ENCODE results near the gene ZNF134.

Gene ZNF134

DNA sequence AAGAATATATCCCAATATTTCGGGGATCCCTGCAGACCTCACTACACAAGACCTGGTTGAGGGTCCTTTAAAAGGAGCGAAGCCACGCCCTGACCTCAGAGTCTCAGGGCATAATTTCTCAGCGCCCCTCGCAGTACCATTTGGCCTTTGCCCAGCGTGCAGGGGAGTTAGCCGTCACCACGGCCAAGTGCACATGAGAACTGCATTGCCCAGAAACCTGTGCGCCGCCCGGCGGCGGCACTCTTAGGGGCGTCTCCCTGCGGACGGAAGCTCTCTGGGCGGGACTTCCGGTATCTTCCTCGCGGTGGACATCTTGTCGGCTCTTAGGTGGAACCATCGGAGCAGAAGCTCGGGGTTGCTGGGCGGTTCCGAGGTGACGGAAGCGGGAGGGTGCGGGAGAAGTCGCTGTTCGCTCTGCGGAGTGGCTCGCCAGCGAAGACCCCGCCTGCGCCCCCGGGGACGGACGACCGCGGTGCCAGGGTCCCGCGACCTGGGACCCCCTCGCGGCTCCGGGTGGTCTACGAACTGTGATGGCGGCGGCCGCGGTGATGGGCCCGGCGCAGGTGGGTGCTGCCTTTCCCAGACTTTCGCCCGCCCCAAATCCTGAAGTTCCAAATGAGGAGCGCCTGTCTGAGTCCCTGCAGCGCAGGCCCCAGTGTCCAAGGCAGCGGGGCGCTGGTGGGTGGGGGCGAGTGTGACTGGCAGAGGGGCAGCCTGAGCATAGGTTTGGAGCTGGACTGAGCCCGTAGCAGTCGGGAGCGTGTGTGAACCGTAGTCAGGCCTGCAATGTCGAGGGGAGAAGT is at the start of gene ZNF134:
ZNF134 (plus strand) TSS at position 302 of the 803 bp plus-strand sequence. CDS start 5,227 bp downstream, outside the sequence.
- peak; percentile 85 to 88 (median 85) for DNase-seq (ENCODE audit: low read depth in 3 of 3)

DNA sequence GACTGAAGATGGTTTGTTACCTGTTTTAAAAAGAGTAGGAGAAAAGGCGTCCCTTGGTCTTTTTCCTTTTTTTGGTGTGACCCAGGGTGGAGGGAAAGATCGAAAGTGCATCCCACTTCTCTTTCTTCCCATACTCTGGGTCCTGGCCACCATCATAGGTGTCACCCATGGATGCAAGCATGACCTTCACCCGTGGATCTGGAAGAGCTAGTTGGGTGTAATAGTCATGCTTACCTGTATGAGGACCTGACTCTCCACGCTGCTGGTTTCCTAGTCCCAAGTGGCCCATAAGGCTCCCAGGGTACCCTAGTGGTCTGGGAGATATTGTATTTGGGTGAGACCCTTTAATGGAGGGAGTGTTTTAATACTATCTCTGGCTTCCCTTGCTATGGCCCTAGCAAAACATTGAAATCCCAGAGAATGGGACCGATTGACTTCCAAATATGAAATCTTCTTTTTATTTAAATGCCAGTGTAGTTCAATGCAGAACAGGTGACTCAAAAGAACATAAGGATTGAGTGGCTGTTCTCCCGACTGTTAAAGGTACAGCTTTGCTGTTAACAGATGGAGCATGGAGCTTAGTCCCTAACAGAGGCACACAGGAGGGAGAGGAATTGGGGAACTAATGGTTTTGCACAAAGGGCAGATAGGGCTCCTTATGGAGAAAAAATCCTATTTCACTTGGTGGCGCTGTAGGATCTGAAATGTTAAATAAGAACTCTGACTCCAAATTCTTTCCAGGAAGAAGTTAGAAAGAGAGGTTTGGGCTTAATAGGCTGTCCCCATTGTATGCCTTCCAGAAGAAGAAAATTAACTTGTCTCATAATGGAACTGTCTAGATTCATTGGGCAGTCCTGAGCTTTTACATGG is 47.4 kb upstream of the ZNF134 start:
- no peak for DNase-seq (ENCODE audit: low read depth in 3 of 3)

DNA sequence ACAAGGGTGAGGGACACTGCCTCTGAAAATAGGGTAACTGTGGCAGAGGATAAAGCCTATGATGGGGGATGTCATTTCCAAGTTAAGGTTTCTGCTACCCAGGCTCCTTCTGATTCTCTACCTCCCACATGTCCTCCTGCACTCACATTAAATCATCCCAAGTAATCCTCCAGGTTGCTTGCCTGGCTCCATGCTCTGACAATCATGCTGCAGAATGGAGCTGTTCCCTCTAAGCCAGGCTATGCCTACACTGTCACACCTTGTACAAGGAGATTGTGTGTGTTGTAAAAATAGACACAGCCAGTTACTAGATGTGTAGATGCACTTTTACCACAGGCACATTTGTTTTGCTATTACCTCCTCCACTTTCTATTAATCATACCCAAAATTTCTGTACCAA is 43.3 kb upstream of the ZNF134 start:
- DNase-seq (ENCODE audit: low read depth in 3 of 3) = no peak

DNA sequence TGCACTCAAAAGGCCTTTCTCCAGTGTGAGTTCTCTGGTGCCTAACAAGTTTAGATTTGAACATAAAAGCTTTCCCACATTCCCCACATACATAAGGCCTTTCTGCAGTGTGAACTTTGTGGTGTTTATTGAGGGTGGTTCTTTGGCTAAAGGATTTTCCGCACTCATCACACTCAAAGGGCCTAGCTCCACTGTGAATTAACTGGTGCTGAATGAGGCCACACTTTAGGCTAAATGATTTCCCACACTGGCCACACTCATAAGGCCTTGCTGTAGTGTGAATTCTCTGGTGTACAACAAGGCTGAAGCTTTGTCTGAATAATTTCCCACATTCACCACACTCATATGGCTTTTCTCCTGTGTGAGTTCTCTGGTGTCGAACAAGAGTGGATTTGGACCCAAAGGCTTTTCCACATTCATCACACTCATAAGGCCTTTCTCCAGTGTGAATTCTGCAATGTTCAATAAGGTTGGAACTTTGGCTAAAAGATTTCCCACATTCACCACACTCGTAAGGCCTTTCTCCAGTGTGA is 41.6 kb upstream of the ZNF134 start:
- no peak for DNase-seq (ENCODE audit: low read depth in 3 of 3)

DNA sequence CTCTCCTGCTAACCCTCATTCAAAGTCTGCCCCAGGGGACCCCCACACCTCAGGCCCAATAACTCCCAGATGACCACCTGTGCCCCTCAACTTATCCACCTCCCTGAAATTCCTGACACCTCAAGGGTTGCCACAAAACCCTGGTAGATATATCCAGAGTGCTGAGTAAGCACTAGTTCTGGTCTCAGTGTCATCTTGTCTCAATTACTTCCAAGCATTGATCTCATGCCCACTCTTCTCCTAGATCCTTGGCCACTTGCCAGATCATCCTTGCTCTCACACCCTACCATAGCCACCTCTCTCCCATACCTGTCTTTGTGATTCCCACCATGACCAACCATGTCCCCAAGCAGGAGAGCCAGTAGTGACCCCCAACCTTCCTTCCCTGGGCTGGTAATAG is 37.4 kb upstream of the ZNF134 start:
- no peak for DNase-seq (ENCODE audit: low read depth in 3 of 3)

DNA sequence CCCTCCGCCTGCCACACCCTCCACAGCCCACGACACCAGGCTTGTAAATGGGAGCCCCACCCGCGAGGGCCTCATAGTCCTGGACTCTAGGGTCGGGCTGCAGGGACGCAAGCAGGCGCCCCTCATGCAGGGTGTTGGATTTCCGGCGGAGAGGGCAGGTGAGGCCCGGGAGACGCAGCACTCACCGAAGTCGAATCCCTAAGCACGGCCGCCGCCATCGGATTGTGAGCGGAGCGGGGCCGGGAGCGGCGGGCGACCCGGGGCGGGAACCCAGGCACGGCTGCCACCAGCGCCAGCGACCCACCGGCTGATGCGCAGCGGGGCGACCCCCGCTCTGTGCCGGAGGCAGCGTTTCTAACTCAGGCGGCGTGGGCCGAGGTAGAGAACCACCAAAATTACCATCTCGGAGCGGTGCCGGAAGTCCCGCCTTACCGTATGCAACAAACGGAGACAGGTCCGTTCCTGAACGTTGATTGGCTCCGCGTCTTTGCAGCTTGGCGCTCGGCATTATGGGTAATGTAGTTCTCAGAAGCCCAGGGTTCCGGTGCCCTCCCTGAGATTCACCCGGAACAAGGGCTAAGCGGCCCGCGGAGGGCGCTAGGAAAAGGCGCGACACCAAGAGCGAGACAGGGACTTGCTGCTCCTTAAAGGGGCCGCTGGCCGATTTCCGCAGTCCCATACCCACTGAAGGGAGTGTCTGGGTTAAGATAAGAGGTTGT is 35.4 kb upstream of the ZNF134 start, which contains the start of gene ZNF416:
ZNF416 (minus strand) TSS at position 425 of the 719 bp plus-strand sequence; CDS start at position 218, 207 bp downstream.
- DNase-seq (ENCODE audit: low read depth in 3 of 3) = peak; percentile 91 to 97 (median 91)

DNA sequence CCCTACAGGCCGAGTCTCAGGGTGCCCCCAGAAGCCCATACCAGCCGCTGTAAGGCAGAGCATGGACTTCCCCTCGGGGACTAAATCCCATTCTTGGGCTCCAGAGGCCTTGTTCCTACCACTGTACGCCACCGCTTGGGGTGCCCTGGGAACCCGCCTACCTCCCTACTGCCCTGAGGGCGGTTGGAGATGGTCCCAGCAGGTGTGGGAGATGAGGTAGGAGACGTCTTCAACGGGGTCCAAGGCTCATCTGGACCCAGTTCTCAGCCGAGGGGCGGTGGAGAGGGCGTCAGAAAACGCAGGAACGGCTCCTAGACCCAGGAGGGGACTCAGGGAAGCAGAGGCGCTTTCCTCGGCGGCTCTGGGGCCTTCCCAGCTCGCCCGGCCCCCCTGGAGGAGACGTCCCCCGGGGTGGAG is 30.9 kb upstream of the ZNF134 start:
- no peak for DNase-seq (ENCODE audit: low read depth in 3 of 3)

DNA sequence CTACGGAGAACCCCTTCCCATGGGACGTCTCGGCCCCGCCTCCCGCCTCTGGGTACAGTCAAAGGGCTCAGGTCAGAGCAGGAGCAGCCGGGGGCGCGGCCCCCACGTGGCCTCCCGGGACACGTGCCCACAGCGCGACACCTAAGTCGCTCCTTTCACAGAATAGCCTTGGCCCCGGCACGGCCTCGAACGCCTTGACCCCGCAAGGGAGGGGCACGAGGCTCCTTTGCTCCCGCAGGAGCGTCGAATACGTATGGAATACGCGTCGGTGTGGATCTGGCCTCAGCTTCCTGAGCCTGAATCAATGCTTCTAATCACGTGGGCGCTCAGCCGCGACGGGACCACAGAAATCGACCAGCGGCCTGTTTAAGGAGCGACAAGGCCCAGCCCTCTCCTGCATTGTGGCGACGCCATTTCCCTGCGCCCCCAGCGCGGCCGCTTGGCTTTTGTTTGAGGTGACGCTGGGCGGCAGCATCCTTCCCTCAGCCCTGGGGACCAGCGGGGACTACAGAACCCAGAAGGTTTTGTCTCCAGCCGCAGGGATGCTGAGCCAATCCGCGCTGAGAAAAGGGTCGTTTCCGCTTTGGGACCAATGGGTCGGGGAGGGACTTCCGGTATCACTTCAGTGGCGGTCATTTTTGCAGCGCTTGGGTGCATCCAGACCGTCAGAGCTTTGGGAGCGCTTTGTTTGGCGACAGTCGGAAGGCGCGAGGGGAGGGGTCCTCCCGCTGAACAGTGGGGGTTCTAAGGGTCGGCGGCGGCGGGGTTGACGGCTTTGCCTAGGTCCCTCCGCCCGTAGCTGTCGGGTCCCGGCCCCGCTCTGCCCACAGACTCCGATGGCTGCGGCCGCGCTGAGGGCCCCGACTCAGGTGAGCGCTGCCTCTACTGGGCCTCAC is 30.3 kb upstream of the ZNF134 start, which contains the start of gene ZIK1:
ZIK1 (plus strand) TSS at position 625 of the 896 bp plus-strand sequence; CDS start at position 837, 212 bp downstream.
- peak; percentile 72 to 80 (median 77) for DNase-seq (ENCODE audit: low read depth in 3 of 3)

DNA sequence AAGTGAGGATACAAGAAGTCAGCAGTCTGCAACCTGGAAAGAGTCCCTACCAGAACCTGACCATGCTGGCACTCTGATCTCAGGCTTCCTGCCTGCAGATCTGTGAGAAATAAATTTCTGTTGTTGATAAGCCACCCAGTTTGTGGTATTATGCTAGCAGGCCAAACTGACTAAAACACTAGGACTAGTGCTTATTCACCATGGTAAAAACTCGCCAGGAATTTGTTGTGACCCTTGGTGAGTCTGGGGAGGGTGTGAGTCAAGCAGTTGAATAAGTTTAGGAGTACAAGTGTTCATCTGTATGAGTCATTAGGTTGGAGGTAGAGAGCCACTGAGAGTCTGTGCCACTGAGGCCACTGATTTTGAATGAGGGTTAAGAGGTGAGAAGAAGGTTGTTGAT is 26.5 kb upstream of the ZNF134 start:
- DNase-seq (ENCODE audit: low read depth in 3 of 3) = no peak

DNA sequence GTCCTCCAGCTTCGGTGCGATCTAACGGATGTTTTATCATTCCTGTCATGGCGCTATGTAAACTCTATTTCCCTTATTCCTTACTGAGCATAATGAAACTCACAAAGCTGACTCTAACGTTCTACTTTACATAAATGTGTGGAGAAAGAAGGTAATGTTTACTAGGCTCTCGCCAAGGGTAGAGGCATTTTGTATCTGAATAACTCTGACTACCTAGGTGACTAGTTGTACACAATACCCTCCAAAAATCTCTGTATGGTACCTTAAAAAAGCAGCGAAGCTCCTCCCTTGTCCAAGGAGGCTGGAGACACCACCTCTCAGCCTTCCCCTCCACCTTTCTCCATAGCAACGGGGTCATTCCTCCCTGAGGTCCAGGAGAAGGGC is 14.7 kb upstream of the ZNF134 start:
- no peak for DNase-seq (ENCODE audit: low read depth in 3 of 3)

DNA sequence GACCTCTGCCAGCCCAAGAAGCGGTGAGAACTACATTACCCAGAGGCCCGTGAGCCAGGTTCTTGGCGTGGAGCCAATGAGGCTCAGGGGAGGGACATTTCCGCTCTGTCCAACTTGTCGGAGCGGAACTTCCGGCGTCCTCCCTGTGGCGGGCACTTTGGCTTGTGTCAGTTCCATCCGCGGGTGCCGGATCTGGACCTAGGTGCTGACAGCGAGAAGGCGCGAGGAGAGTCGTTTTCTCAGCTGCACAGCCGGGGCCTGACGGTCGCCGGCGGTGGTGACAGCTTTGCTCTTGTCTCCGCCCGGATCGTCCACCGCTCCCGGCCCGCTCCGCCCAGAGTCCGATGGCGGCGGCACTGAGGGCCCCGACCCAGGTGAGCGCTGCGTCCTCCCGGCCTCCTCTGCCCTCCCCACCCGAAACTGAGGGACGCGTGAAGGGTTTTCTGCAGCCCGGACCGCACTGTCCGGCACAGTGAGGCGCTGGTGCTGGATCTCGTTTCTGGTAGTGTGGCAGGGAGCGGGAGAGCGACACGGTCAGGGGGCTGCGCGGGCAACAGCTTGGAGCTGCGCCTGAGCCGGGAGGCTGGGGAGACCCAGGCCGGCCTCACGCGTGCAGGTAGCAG is 14.2 kb upstream of the ZNF134 start, which contains the start of gene ZNF530:
ZNF530 (plus strand) TSS at position 125 of the 623 bp plus-strand sequence. CDS start 4,461 bp downstream, outside the sequence.
- peak; percentile 83 to 87 (median 85) for DNase-seq (ENCODE audit: low read depth in 3 of 3)

DNA sequence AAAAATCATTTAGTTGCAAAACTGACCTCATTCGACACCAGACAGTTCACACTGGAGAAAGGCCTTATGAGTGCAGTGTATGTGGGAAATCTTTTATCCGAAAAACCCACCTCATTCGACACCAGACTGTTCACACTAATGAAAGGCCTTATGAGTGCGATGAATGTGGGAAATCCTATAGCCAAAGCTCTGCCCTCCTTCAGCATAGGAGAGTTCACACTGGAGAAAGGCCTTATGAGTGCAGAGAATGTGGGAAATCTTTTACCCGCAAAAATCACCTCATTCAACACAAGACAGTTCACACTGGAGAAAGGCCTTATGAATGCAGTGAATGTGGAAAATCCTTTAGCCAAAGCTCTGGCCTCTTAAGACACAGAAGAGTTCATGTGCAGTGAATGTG is 7.1 kb upstream of the ZNF134 start:
- no peak for DNase-seq (ENCODE audit: low read depth in 3 of 3)

DNA sequence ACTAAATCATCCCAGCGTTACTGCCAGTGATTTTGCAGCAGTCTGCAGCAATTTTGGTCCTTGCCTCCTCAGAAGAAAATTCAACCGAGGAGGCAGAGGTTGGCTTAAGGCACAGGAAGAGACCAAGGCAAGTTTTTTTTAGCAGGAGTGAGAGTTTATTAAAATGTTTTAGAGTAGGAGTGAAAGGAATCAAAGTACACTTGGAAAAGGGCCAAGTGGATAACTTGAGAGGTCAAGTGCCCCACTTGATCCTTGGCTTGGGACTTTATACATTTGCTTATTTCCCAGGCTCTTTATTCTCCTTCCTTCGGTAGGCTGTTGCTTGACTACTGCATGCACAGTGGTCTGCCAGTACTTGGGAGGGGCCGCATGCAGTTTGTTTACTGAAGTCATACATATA is 2.9 kb upstream of the ZNF134 start:
- no peak for DNase-seq (ENCODE audit: low read depth in 3 of 3)

DNA sequence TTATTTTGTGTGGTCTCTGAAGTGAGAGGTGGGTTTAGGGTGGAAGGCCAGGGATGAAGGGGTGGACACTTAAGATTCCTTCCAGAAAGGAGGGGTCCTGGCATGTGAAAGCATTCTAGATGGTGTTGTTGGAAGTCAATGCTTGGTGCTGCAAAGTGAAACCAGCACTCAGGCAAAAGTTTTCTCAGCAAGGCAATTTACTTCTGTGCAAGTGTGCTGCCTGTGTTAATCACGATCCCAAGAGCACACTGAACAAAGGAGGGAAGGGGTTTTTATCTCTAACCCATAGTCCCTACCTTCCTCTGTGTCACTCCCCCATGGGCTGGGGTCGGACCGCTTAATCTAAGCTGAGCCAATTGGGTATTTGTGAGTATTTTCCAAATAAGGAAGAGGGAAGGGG is 1.3 kb downstream of the ZNF134 start:
- no peak for DNase-seq (ENCODE audit: low read depth in 3 of 3)

DNA sequence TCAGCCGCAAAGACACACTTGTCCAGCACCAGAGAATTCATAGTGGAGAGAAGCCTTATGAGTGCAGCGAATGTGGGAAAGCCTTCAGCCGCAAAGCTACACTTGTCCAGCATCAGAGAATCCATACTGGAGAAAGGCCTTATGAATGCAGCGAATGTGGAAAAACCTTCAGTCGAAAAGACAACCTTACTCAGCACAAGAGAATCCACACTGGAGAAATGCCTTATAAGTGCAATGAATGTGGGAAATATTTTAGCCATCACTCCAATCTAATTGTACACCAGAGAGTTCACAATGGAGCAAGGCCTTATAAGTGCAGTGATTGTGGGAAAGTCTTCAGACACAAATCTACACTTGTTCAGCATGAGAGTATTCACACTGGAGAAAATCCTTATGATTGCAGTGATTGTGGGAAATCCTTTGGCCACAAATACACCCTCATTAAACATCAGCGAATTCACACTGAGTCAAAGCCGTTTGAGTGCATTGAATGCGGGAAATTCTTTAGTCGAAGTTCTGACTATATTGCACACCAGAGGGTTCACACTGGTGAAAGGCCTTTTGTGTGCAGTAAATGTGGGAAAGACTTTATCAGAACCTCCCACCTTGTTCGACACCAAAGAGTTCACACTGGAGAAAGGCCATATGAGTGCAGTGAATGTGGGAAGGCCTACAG is 6.8 kb downstream of the ZNF134 start:
- no peak for DNase-seq (ENCODE audit: low read depth in 3 of 3)

DNA sequence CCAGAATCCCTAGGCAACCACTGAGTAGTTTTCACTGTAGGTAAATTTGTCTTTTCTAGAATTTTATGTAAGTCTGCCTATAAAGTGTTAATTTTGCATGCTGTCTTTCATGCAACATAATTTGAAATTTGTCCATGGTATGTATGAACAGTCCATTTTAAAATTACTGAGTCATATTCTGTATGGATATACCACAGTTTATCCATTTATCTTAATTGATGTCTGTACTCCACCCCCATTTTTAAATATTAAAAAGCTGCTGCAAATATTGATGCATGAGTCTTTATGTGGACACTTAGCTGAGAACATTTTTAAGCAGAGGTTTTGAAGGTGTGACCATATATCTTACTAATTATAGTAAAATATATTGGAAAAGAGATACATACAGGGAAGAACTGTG is 9.0 kb downstream of the ZNF134 start:
- no peak for DNase-seq (ENCODE audit: low read depth in 3 of 3)

DNA sequence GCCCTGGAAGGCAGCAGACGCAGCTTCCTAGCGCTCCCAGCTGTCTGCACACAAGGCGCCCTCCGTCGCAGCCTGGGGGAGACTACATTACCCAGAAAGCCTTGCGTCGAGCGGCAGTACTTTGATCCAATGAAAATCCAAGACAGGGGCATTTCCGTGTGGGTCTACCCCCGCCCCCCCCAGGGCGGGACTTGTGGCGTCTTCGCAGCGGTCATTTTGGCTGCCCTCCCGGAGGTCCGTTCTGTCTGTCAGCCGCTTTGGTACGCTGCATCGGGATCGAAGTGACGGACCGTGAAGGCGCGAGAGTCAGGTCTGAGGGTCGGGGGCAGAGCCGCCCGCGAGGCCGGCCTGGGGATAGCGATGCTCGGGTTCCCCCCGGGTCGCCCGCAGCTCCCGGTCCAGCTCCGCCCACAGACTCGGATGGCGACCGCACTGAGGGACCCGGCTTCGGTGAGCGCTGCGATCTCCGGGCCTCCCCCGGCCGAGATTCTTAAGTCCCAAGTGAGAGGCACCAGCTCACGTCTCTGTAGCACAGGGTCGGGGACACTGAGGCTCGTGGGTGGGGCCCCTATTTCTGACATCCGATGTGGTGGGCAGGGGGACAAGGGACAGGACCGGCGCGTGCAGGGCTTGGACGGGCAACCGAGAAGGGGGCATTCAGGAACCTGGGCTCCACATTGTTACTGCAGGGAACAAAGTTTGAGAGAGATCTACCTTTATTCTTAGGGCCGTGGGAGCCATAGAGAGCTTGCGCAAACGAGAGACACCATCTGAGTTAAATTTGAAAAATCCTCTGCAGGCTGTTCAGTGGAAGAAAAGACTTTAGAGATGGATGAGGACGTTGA is 19.2 kb downstream of the ZNF134 start, which contains the start of gene ZNF211:
ZNF211 (plus strand) TSS at position 182 of the 845 bp plus-strand sequence; CDS start at position 361, 179 bp downstream.
- peak; percentile 71 to 83 (median 80) for DNase-seq (ENCODE audit: low read depth in 3 of 3)

DNA sequence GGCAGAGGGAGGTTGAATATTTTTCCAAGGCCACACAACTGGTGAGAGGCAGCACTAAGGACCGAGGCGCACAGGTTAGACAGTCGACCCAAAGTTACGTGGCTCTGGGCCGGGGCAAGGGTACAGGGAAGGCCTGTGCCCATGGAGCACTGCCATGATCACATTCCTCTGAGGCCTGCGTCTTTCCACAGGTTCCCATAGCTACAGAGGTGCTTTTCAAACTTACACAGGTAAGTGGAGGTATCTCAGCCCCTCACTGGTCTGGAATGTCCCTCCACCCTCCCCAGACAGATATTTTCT is 19.7 kb downstream of the ZNF134 start:
- no peak for DNase-seq (ENCODE audit: low read depth in 3 of 3)
